Esophagus squamous epithelium (tissue), 4 donors: ENCODE measurements around the gene DENND2D.

Source experiments
- POLR2A ChIP-seq, 4 donors: fragments of 450-650 bp; IDR thresholded peaks; one replicate each; pipeline ENCODE4 v1.6.1; 2017; ENCODE audit warnings: antibody characterized with exemption in 4 of 4, mild to moderate bottlenecking in 4 of 4, moderate library complexity in 3 of 4
- TF ChIP-seq, protein P1 (sequence below), 6 experiments: fragments of 450-650 bp in 4 of 6; fragments of 200-600 bp in 2 of 6; sonication (generic) in 2 of 6; IDR thresholded peaks; one replicate each; pipeline ENCODE4 v1.5.1; 2016 to 2019; ENCODE audit warnings: antibody characterized with exemption in 6 of 6, mild to moderate bottlenecking in 4 of 6, moderate library complexity in 4 of 6

DNA sequence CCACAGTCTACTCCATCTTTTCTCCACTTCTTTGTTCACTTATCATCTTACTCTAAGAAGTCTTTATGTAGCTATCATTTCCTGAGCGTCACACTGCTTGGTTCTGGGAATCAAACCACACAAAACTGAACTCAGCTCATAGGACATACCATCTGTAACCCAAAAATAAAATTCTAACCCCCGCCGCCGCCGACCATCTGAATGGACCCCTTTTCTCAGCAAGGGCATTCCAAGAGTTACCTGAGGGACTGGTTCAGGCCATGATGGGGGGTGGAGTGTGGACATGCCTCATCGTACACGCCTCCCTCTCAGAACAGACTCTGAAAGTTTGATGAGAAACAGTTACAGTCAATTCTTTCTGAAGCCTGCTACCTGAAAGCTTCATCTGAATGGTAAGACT lies 14.4 kb upstream of the DENND2D start:
- TF ChIP-seq, protein P1, sequence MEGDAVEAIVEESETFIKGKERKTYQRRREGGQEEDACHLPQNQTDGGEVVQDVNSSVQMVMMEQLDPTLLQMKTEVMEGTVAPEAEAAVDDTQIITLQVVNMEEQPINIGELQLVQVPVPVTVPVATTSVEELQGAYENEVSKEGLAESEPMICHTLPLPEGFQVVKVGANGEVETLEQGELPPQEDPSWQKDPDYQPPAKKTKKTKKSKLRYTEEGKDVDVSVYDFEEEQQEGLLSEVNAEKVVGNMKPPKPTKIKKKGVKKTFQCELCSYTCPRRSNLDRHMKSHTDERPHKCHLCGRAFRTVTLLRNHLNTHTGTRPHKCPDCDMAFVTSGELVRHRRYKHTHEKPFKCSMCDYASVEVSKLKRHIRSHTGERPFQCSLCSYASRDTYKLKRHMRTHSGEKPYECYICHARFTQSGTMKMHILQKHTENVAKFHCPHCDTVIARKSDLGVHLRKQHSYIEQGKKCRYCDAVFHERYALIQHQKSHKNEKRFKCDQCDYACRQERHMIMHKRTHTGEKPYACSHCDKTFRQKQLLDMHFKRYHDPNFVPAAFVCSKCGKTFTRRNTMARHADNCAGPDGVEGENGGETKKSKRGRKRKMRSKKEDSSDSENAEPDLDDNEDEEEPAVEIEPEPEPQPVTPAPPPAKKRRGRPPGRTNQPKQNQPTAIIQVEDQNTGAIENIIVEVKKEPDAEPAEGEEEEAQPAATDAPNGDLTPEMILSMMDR (IDR thresholded peaks at IDR 0.05) = no peak
- no peak for TF ChIP-seq POLR2A (IDR thresholded peaks at IDR 0.05)
